Activated T-helper 2 cell treated with anti-CD3 and anti-CD28 coated beads, Interferon-gamma antibody, Interleukin-2, Interleukin-4, amounts not matched to agents 10 μg/mL and 5 μg/mL and 100 μg/mL, durations not matched to agents 14 hours and 24 hours and 36 hours (primary cell): ENCODE data around the gene SPARC. TPM values are rescaled to one million over a fixed set of nuclear protein-coding genes. Genes with fewer than 3 reads are reported as not detected.
"Not testable (repeated sequence)": the region's sequence is repeated elsewhere in the genome, so short reads cannot be mapped to it uniquely, and the experiment has no call there.

Experiments
- DNase-seq: peaks from one replicate; pipeline ENCODE4 v3.0.0; 2021; ENCODE audit warnings: low spot score
- H3K27ac Mint-ChIP-seq: one replicate; pipeline ENCODE4 v1.8.0; 2021; ENCODE audit warnings: mixed read lengths
- H3K27me3 Mint-ChIP-seq: one replicate; pipeline ENCODE4 v1.8.0; 2021; ENCODE audit warnings: low read depth, mixed read lengths
- H3K36me3 Mint-ChIP-seq: one replicate; pipeline ENCODE4 v1.8.0; 2021; ENCODE audit warnings: low read depth, mixed read lengths
- H3K4me1 Mint-ChIP-seq: one replicate; pipeline ENCODE4 v1.8.0; 2021; ENCODE audit warnings: low read depth, mixed read lengths
- H3K4me3 Mint-ChIP-seq: one replicate; pipeline ENCODE4 v1.8.0; 2021; ENCODE audit warnings: low read depth, mild to moderate bottlenecking, moderate library complexity, mixed read lengths
- H3K9me3 Mint-ChIP-seq: one replicate; pipeline ENCODE4 v1.8.0; 2021; ENCODE audit warnings: mixed read lengths
- intact Hi-C: fragments of 100-400 bp; cut with micrococcal nuclease; formaldehyde crosslinking; loops from one replicate; pipeline ENCODE4 v1.15.1; 2023
- total RNA-seq: library from RNA; stranded (reverse); gene quantifications from 2 replicates; pipeline ENCODE4 v1.2.3, GENCODE V29; 2022

Gene SPARC, protein sequence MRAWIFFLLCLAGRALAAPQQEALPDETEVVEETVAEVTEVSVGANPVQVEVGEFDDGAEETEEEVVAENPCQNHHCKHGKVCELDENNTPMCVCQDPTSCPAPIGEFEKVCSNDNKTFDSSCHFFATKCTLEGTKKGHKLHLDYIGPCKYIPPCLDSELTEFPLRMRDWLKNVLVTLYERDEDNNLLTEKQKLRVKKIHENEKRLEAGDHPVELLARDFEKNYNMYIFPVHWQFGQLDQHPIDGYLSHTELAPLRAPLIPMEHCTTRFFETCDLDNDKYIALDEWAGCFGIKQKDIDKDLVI
- 0.43 TPM in 1 of 2 replicates, not detected in the other for total RNA-seq

DNA sequence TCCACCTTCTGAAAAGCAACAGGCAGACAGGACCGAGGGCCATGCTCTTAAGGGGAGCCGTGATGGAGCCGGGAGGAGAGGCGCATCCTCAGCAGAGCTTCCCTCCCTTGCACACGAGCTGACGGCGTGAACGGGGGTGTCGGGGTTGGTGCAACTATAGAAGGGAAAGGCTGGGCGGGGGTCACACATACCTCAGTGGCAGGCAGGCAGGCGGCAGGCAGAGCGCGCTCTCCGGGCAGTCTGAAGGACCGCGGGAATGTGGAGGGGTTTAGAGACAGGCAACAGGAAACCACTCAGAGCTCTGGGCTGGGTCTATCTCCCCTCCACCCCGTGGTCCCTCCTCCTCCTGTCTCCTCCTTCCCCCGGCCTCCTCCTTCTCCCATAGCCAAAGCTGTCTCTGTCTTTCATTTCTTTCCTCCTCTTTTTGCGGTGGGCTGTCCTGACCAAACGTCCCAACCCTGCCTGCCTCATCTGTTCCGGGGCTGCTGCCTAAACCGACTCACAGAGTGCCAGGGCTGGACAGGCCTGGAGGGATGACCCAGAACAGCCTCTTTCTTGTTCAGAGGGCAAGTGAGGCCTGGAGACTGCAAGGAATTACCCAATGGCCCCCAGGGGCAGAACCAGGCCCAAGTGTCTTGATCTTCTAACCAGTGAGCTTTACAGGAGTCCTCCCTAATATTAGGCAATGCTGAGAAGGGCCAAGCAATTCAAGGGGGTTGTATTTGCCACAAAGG lies at the start of gene SPARC:
TSS of gene SPARC (minus strand) at position 242 of the 734 bp plus-strand sequence. CDS start 10,727 bp downstream, outside the sequence.
- H3K36me3 Mint-ChIP-seq = no peaks in the 10 kb centered on the region
- H3K4me1 Mint-ChIP-seq = peaks cover 7% of the 10 kb centered on the region
- DNase-seq = no peak
- intact Hi-C loops = no loop called here
- H3K27ac Mint-ChIP-seq = no peak within 1 kb of the TSS
- peaks cover 45% of the 10 kb centered on the region for H3K27me3 Mint-ChIP-seq
- no peaks in the 10 kb centered on the region for H3K9me3 Mint-ChIP-seq
- peak within 1 kb of the TSS; percentile 34 for H3K4me3 Mint-ChIP-seq

DNA sequence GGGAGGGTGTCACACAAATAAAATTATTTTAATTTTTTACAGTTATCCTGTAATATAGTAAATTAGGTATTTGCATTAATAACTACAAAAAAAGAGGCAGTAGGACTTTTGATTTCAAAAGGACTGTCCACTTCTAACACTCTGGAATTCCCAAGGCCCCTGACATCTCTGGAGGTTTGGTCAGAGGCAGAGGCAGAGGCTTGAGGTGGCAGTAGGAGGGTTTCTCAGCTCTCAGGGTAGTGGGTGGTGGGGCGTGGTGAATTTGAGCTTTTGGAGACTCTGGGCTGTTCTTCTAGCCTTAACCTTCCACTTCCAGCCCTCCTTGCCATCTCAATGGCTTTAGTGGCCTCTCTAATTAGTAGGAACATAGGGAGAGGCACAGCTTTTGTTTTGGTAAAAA lies 48.9 kb upstream of the SPARC start:
- Mint-ChIP-seq H3K36me3 (peaks cover 5% of the 10 kb centered on the region), H3K27me3 (no peaks in the 10 kb centered on the region), H3K4me1 (peaks cover 4% of the 10 kb centered on the region)

DNA sequence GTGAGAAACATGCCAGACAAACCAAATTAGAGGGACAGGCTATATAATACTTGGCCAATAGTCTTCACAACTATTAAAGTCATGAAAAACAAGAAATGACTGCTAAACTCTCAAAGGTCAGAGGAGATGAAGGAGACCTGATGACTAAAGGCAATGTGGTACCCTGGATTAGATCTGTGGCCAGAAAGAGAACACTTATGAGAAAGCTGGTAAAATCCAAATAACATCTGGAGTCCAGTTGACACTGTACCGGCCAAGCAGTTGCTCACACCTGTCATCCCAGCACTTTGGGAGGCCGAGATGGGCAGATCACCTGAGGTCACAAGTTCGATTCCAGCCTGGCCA lies 47.3 kb upstream of the SPARC start:
- intact Hi-C loops = no loop called here
- no peak for DNase-seq
- Mint-ChIP-seq H3K9me3 (peaks cover 6% of the 10 kb centered on the region), H3K4me1 (peaks cover 7% of the 10 kb centered on the region), H3K36me3 (peaks cover 13% of the 10 kb centered on the region), H3K27ac (no peak overlapping the region), H3K4me3 (no peak overlapping the region), H3K27me3 (no peaks in the 10 kb centered on the region)

More for the DNA sequence above, 48.9 kb upstream of the SPARC start:
- Mint-ChIP-seq H3K27ac (no peak overlapping the region), H3K9me3 (no peaks in the 10 kb centered on the region), H3K4me3 (no peak overlapping the region)
- intact Hi-C loops = no loop called here
- no peak for DNase-seq

DNA sequence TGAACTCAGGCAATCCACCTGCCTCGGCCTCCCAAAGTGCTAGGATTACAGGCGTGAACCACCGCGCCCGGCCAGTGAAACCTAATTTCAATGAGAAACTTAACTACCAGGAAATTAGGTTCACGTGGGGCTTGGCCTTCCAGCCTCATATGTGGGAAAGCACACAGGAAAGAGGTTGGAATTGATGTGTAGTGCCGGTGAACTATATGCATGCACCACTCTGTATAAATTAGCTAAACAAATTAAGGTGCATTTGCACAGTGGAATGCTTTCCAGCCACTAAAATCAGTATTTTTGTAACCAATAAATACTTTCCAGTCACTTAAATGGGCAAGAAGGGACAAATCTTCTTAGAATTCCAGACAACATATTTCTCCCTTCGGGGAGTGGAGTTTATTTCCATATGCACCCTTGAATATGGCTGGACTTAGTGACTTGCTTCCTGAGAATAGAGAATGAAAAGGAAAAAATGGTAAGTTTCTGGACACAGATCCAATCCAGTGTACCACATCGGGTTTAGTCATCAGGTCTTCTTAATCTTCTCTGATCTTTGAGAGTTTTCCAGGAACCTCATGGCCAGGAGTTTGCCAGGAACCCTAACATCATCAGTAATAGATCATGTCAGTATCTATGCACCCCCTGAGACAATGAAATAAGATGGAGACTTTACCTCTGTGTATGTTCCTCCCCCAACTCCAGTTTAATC lies 46.8 kb upstream of the SPARC start:
- no peak overlapping the region for H3K4me3 Mint-ChIP-seq
- peaks cover 6% of the 10 kb centered on the region for H3K9me3 Mint-ChIP-seq
- H3K27ac Mint-ChIP-seq = no peak overlapping the region
- H3K27me3 Mint-ChIP-seq = no peaks in the 10 kb centered on the region
- no peak for DNase-seq
- intact Hi-C loops = no loop called here
- H3K4me1 Mint-ChIP-seq = peaks cover 7% of the 10 kb centered on the region
- H3K36me3 Mint-ChIP-seq = peaks cover 13% of the 10 kb centered on the region

DNA sequence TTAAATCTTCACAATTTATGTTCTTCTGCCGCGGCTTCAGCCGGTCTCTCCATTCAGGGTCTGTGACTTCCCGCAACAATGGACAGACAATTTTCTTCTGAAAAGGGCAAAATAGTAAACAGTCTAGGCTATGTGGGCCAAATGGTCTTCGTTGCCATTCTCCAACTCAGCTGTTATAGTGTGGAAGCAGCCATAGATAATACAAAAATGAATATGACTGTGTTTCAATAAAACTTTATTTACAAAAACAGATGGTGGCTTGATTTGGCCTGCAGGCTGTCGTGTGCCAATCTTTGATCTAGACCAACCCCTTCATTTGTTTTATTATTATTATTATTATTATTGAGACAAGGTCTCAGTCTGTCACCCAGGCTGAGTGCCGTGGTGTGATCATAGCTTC lies 43.7 kb upstream of the SPARC start:
- H3K36me3 Mint-ChIP-seq = peaks cover 13% of the 10 kb centered on the region
- no peak overlapping the region for H3K4me3 Mint-ChIP-seq
- peaks cover 6% of the 10 kb centered on the region for H3K9me3 Mint-ChIP-seq
- DNase-seq = no peak
- intact Hi-C loops = no loop called here
- no peaks in the 10 kb centered on the region for H3K27me3 Mint-ChIP-seq
- H3K27ac Mint-ChIP-seq = no peak overlapping the region
- H3K4me1 Mint-ChIP-seq = peaks cover 7% of the 10 kb centered on the region

DNA sequence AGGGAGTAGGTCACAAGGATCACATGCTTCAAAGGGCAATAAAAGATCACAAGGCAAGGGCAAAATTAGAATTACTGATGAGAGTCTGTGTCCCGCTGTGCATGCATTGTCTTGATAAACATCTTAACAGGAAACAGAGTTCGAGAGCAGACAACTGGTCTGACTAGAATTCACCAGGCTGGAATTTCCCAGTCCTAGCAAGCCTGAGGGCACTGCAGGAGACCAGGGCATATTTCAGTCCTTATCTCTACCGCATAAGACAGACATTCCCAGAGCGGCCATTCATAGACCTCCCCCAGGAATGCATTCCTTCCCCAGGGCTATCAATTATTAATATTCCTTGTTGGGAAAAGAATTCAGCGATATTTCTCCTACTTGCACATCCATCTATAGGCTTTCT lies 42.9 kb upstream of the SPARC start:
- H3K27me3 Mint-ChIP-seq, DNase-seq, H3K4me1 Mint-ChIP-seq, intact Hi-C loops, H3K9me3 Mint-ChIP-seq, H3K27ac Mint-ChIP-seq, H3K4me3 Mint-ChIP-seq: not testable (repeated sequence)
- peaks cover 13% of the 10 kb centered on the region for H3K36me3 Mint-ChIP-seq

DNA sequence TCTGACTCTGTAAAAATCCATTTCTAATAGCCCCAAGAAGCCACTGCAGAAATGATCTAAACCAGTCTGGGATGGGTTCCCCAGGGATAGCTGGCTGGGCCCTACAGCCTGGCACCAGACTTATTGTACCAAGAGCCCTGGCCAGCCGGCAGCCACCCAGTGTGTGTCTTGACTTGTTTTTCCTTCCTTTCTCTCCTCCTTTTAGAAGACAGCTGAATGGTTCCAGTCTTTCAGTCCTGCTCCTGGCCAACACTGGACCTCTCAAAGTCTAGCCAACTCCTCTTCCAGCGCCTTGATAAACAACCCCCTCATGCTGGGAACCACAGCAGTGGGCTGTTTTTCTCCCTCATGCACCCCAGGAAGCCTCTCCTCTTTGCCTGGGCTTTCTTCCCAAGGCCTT lies 37.6 kb upstream of the SPARC start:
- peaks cover 3% of the 10 kb centered on the region for H3K36me3 Mint-ChIP-seq
- DNase-seq = no peak
- H3K27ac Mint-ChIP-seq = no peak overlapping the region
- peaks cover 3% of the 10 kb centered on the region for H3K9me3 Mint-ChIP-seq
- H3K4me3 Mint-ChIP-seq = no peak overlapping the region
- H3K4me1 Mint-ChIP-seq = peaks cover 11% of the 10 kb centered on the region
- intact Hi-C loops = no loop called here
- no peaks in the 10 kb centered on the region for H3K27me3 Mint-ChIP-seq

DNA sequence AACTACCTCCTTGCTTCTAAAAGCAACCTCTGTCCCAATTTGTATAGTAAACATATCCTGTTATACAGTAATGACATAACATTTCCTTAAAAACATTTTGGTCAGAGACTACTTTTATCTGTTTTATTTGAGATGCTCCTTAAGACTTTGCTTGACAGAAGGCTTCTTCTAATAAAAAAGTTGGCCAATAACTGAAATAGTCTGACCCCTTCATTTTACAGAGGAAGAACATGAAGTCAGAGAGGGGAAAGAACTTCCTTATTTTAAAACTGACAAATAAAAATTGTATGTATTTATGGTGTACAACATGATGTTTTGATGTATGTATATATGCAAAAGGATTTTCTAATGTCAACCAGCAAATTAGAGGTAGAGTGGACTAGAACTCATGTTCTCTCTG lies 35.8 kb upstream of the SPARC start:
- Mint-ChIP-seq H3K9me3 (no peaks in the 10 kb centered on the region), H3K27me3 (no peaks in the 10 kb centered on the region), H3K4me1 (peaks cover 8% of the 10 kb centered on the region), H3K4me3 (no peak overlapping the region), H3K36me3 (no peaks in the 10 kb centered on the region), H3K27ac (no peak overlapping the region)
- DNase-seq = no peak
- intact Hi-C loops = no loop called here

DNA sequence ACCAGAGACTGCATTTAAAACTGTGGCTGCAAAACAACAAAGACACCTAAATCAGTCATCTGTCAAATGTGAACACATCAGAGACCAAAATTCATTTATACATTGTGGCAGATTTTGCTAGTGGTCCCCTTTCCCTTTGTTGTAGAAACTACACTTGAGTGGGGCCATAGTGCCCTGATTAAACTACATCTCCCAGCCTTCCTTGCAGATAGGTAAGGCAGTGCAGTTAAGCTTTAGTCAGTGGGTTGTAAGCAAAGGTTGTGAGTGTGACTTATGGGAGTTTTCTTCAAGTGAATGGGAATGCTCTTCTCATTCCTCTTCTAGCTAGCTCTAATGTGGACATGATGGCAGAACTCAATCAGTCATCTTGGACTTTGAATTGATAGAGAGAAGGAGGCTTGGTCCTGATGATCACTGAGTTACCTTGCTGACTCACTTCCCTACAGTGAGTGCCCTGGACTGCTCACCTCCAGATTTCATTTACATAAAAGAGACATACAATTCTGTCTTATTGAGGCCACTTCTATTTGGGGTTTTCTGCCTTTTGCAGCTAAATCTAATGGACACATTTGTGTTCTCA lies 35.2 kb upstream of the SPARC start:
- no peak overlapping the region for H3K4me3 Mint-ChIP-seq
- H3K27ac Mint-ChIP-seq = no peak overlapping the region
- H3K9me3 Mint-ChIP-seq = no peaks in the 10 kb centered on the region
- no peak for DNase-seq
- H3K4me1 Mint-ChIP-seq = peaks cover 8% of the 10 kb centered on the region
- no peaks in the 10 kb centered on the region for H3K36me3 Mint-ChIP-seq
- intact Hi-C loops = no loop called here
- H3K27me3 Mint-ChIP-seq = no peaks in the 10 kb centered on the region

DNA sequence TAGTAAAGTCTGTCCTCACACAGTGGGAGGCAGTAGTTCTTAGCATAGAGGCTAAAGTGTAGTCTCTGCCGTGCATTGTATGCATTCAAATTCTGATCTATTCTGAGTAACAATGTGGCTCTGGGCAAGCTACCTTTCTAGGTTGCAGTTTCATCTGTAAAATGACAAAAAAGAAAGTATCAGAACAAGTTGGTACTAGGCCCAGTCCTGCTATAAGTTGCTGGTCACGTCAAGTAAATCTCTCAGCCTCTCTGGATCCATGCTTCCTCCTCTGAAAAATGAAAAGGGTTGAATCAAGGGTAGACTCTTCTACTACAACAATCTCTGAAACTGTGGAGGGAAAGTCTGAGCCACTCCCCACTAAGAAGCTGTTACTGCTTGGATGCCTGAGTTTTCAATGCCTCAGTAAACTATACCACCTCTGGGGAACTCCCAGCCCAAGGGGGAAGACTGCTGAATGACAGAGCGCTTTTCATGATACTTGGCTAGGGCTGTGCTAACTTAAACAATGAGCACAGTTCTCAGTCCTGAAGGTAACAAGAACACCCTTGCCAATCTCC lies 34.5 kb upstream of the SPARC start:
- Mint-ChIP-seq H3K27me3 (no peaks in the 10 kb centered on the region), H3K27ac (peak overlapping the region; percentile 57), H3K36me3 (no peaks in the 10 kb centered on the region), H3K4me1 (peaks cover 8% of the 10 kb centered on the region), H3K9me3 (no peaks in the 10 kb centered on the region), H3K4me3 (no peak overlapping the region)
- intact Hi-C loops = no loop called here
- DNase-seq = no peak

DNA sequence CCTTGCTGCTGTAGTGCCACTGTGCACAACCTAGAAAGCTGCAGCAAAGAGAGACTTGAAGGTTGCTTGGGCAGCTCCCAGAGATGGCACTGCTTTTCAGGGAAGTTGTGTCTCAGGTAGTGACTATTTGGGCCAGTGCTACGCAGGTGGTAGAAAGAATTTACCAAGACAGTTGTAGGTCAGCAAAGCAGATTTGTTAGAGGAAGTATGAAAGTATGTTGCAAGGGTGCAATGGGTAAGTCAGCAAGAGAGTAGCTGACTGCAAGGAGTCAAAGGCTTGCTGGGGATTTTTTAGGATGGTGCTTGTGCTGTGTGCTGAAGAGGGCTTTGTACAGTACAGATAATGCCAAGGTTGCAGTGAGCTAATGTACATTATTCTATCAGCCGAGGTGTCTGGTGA lies 33.5 kb upstream of the SPARC start:
- Mint-ChIP-seq H3K36me3 (no peaks in the 10 kb centered on the region), H3K4me1 (peaks cover 8% of the 10 kb centered on the region), H3K9me3 (no peaks in the 10 kb centered on the region), H3K27ac (no peak overlapping the region), H3K4me3 (no peak overlapping the region), H3K27me3 (no peaks in the 10 kb centered on the region)
- no peak for DNase-seq
- intact Hi-C loops = no loop called here

DNA sequence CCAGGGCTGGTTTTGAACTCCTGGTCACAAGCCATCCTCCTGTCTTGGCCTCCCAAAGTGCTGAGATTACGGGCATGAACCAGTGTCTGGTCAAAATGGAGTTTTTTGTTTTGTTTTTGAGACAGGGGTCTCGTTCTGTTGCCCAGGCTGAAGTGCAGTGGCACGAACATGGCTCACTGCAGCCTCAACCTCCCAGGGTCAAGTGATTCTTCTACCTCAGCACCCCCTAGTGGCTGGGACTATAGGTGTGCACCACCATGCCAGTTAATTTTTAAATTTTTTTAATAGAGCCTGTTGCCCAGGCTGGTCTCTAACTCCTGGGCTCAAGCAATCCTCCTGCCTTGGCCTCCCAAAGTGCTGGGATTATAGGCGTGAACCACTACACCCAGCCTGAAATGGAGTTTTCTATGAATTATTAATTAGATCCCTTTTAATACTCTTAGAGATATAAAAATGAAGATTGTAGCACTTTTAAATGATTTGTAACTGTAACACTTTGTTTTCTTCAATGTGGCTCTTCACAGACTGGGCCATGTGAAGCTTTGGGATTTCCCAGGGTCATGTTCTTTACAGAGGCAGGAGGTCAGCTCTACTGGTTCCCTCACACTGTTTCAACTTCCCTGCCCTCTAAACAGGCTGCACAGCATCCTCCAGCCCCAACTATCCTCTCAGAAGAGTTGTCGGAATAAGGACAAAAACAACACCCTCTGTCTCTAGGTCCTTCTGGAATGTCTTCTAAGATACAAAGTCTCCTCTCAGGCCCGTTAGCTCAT lies 32.7 kb upstream of the SPARC start:
- intact Hi-C loops = no loop called here
- H3K4me1 Mint-ChIP-seq = peaks cover 8% of the 10 kb centered on the region
- H3K27me3 Mint-ChIP-seq = no peaks in the 10 kb centered on the region
- H3K27ac Mint-ChIP-seq = no peak overlapping the region
- no peak overlapping the region for H3K4me3 Mint-ChIP-seq
- H3K36me3 Mint-ChIP-seq = no peaks in the 10 kb centered on the region
- no peaks in the 10 kb centered on the region for H3K9me3 Mint-ChIP-seq
- DNase-seq = no peak
